Neural cell (in vitro differentiated cells): ENCODE results near the gene TMEM116. TPM values are rescaled to one million over a fixed set of nuclear protein-coding genes. Genes with fewer than 3 reads are reported as not detected.

Source experiments
- H2AFZ ChIP-seq: fragments of 200-600, 300-800 bp; sonication (generic), shearing (Covaris generic); 2 replicates; pipeline ENCODE4 v1.6.0; 2014; ENCODE audit warnings: low read depth, mild to moderate bottlenecking, antibody characterized with exemption, low read length, moderate library complexity
- H3F3A ChIP-seq: fragments of 200-600 bp; shearing (Covaris generic); 2 replicates; pipeline ENCODE4 v1.6.1; 2016; ENCODE audit warnings: mild to moderate bottlenecking, moderate library complexity, mixed read lengths, antibody characterized with exemption, low read length; ENCODE audit not compliant: insufficient read depth, poor library complexity, severe bottlenecking
- H3K27ac ChIP-seq: fragments of 200-600, 300-800 bp; sonication (generic), shearing (Covaris generic); 2 replicates; pipeline ENCODE4 v1.5.1; 2014; ENCODE audit warnings: mild to moderate bottlenecking, low read length, moderate library complexity
- H3K27me3 ChIP-seq: fragments of 300-800, 200-600 bp; sonication (generic), shearing (Covaris generic); 2 replicates; pipeline ENCODE4 v1.6.0; 2014; ENCODE audit warnings: mild to moderate bottlenecking, low read depth, low read length, moderate library complexity; ENCODE audit not compliant: insufficient read depth
- H3K36me3 ChIP-seq: fragments of 300-800, 200-600 bp; sonication (generic), shearing (Covaris generic); 2 replicates; pipeline ENCODE4 v1.5.1; 2014; ENCODE audit warnings: mild to moderate bottlenecking, antibody characterized with exemption, low read length, moderate library complexity; ENCODE audit not compliant: insufficient read depth
- H3K4me2 ChIP-seq: fragments of 300-800, 200-600 bp; sonication (generic), shearing (Covaris generic); 2 replicates; pipeline ENCODE4 v1.6.0; 2014; ENCODE audit warnings: mild to moderate bottlenecking, low read length
- H3K4me3 ChIP-seq: fragments of 300-800, 200-600 bp; sonication (generic), shearing (Covaris generic); 2 replicates; pipeline ENCODE4 v1.5.1; 2014; ENCODE audit warnings: mild to moderate bottlenecking, low read length, moderate library complexity
- H3K79me2 ChIP-seq: fragments of 200-600 bp; shearing (Covaris generic); replicated peaks from 2 replicates; pipeline ENCODE4 v1.6.0; 2014; ENCODE audit warnings: mild to moderate bottlenecking, low read length, moderate library complexity; ENCODE audit not compliant: insufficient read depth
- H3K9ac ChIP-seq: fragments of 300-800, 200-600 bp; sonication (generic), shearing (Covaris generic); 2 replicates; pipeline ENCODE4 v1.6.1; 2016; ENCODE audit warnings: mild to moderate bottlenecking, low read length, mixed read lengths
- H3K9me2 ChIP-seq: fragments of 200-600 bp; shearing (Covaris generic); 2 replicates; pipeline ENCODE4 v1.6.1; 2016; ENCODE audit warnings: mild to moderate bottlenecking, low read length, mixed read lengths; ENCODE audit not compliant: insufficient read depth
- H3K9me3 ChIP-seq: fragments of 200-600, 300-800 bp; sonication (generic), shearing (Covaris generic); 2 replicates; pipeline ENCODE4 v1.6.1; 2016; ENCODE audit warnings: mild to moderate bottlenecking, mixed run types, low read length, moderate library complexity, mixed read lengths
- H4K20me1 ChIP-seq: fragments of 200-600 bp; shearing (Covaris generic); 2 replicates; pipeline ENCODE4 v1.6.1; 2016; ENCODE audit warnings: mild to moderate bottlenecking, mixed run types; ENCODE audit not compliant: insufficient read depth
- EP300 ChIP-seq: fragments of 450-650 bp; conservative IDR thresholded peaks from 2 replicates; pipeline ENCODE4 v1.6.1; 2014; ENCODE audit warnings: antibody characterized with exemption, mild to moderate bottlenecking, moderate library complexity; ENCODE audit not compliant: poor library complexity, severe bottlenecking
- EZH2 ChIP-seq: fragments of 200-600, 300-800 bp; shearing (Covaris generic), sonication (generic); IDR thresholded peaks from 2 replicates; pipeline ENCODE4 v1.6.1; 2014; ENCODE audit warnings: antibody characterized with exemption, low read length, borderline replicate concordance, mild to moderate bottlenecking; ENCODE audit not compliant: insufficient read depth, poor library complexity, severe bottlenecking
- MXI1 ChIP-seq: fragments of 450-650 bp; conservative IDR thresholded peaks from 2 replicates; pipeline ENCODE4 v1.6.1; 2014; ENCODE audit warnings: antibody characterized with exemption, mild to moderate bottlenecking; ENCODE audit not compliant: poor library complexity, severe bottlenecking
- POLR2AphosphoS5 ChIP-seq: IDR thresholded peaks from 2 replicates; pipeline ENCODE4 v1.6.1; 2012
- RAD21 ChIP-seq: fragments of 450-650 bp; conservative IDR thresholded peaks from 2 replicates; pipeline ENCODE4 v1.6.1; 2014; ENCODE audit warnings: antibody characterized with exemption, mild to moderate bottlenecking, moderate library complexity
- SMC3 ChIP-seq: fragments of 450-650 bp; conservative IDR thresholded peaks from 2 replicates; pipeline ENCODE4 v1.6.1; 2014; ENCODE audit warnings: antibody characterized with exemption, mild to moderate bottlenecking, moderate library complexity; ENCODE audit not compliant: poor library complexity
- TAF1 ChIP-seq: IDR thresholded peaks from 2 replicates; pipeline ENCODE4 v1.6.1; 2012; ENCODE audit warnings: low read depth
- polyA plus RNA-seq: library from polyadenylated mRNA; depleted of rRNA; stranded (reverse); fragments of >200 nt; gene quantifications from 2 replicates; pipeline ENCODE4 v1.2.3, GENCODE V29; 2014
- TF ChIP-seq, protein P1 (sequence below): IDR thresholded peaks from 2 replicates; pipeline ENCODE4 v1.6.1; 2012; ENCODE audit warnings: borderline replicate concordance
- TF ChIP-seq, protein P2 (sequence below): fragments of 450-650 bp; IDR thresholded peaks from 2 replicates; pipeline ENCODE4 v1.5.1; 2014; ENCODE audit warnings: antibody characterized with exemption, mild to moderate bottlenecking, moderate library complexity; ENCODE audit not compliant: poor library complexity, severe bottlenecking

Gene TMEM116
- polyA plus RNA-seq, 1 donor from 2014 or later = 15.4 TPM

DNA sequence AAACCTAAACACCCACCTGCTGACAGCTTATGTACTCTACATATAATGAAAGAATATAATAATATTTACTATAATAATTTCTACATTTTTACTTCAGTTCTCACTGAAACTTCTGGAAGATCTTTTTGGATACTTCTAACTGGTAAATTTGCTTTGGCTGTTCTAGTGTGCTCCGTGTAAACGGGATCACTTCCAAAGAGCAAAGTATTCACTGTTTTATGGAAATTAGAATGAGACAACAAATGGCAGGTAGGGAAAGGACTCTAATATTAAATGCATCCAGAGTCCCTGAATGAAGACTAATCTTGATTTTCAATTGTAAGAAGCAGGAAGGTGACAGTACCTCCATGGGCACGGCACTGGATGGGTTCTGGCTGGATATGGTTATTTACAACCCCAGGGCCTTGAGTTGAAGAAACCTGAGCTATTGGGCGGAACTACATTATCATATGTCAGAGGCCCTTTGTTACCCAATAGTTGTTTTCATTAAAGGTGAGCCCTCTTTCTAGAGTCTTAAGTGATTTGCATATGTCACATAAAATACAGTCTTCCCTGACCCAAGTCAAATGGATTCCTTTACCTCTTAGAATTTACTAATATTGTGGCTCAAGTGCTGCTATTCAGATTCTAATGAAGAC is 10.9 kb upstream of the TMEM116 start:
- Histone ChIP-seq H3K9me3 (no peaks in the 10 kb centered on the region), H3K9me2 (no peaks in the 10 kb centered on the region), H2AFZ (no peak overlapping the region), H3K79me2 (peaks cover 6% of the 10 kb centered on the region), H3K36me3 (peaks cover 8% of the 10 kb centered on the region), H4K20me1 (peaks cover 3% of the 10 kb centered on the region), H3K4me2 (no peak overlapping the region), H3F3A (no peaks in the 10 kb centered on the region), H3K27ac (no peak overlapping the region), H3K9ac (no peak overlapping the region), H3K4me3 (no peak overlapping the region), H3K27me3 (no peaks in the 10 kb centered on the region)
- TF ChIP-seq, protein P1, sequence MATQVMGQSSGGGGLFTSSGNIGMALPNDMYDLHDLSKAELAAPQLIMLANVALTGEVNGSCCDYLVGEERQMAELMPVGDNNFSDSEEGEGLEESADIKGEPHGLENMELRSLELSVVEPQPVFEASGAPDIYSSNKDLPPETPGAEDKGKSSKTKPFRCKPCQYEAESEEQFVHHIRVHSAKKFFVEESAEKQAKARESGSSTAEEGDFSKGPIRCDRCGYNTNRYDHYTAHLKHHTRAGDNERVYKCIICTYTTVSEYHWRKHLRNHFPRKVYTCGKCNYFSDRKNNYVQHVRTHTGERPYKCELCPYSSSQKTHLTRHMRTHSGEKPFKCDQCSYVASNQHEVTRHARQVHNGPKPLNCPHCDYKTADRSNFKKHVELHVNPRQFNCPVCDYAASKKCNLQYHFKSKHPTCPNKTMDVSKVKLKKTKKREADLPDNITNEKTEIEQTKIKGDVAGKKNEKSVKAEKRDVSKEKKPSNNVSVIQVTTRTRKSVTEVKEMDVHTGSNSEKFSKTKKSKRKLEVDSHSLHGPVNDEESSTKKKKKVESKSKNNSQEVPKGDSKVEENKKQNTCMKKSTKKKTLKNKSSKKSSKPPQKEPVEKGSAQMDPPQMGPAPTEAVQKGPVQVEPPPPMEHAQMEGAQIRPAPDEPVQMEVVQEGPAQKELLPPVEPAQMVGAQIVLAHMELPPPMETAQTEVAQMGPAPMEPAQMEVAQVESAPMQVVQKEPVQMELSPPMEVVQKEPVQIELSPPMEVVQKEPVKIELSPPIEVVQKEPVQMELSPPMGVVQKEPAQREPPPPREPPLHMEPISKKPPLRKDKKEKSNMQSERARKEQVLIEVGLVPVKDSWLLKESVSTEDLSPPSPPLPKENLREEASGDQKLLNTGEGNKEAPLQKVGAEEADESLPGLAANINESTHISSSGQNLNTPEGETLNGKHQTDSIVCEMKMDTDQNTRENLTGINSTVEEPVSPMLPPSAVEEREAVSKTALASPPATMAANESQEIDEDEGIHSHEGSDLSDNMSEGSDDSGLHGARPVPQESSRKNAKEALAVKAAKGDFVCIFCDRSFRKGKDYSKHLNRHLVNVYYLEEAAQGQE = no peak
- TF ChIP-seq RAD21 (no peak), MXI1 (no peak), POLR2AphosphoS5 (no peak), EZH2 (no peak), EP300 (no peak), TAF1 (no peak), SMC3 (no peak)
- TF ChIP-seq, protein P2, sequence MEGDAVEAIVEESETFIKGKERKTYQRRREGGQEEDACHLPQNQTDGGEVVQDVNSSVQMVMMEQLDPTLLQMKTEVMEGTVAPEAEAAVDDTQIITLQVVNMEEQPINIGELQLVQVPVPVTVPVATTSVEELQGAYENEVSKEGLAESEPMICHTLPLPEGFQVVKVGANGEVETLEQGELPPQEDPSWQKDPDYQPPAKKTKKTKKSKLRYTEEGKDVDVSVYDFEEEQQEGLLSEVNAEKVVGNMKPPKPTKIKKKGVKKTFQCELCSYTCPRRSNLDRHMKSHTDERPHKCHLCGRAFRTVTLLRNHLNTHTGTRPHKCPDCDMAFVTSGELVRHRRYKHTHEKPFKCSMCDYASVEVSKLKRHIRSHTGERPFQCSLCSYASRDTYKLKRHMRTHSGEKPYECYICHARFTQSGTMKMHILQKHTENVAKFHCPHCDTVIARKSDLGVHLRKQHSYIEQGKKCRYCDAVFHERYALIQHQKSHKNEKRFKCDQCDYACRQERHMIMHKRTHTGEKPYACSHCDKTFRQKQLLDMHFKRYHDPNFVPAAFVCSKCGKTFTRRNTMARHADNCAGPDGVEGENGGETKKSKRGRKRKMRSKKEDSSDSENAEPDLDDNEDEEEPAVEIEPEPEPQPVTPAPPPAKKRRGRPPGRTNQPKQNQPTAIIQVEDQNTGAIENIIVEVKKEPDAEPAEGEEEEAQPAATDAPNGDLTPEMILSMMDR = no peak

DNA sequence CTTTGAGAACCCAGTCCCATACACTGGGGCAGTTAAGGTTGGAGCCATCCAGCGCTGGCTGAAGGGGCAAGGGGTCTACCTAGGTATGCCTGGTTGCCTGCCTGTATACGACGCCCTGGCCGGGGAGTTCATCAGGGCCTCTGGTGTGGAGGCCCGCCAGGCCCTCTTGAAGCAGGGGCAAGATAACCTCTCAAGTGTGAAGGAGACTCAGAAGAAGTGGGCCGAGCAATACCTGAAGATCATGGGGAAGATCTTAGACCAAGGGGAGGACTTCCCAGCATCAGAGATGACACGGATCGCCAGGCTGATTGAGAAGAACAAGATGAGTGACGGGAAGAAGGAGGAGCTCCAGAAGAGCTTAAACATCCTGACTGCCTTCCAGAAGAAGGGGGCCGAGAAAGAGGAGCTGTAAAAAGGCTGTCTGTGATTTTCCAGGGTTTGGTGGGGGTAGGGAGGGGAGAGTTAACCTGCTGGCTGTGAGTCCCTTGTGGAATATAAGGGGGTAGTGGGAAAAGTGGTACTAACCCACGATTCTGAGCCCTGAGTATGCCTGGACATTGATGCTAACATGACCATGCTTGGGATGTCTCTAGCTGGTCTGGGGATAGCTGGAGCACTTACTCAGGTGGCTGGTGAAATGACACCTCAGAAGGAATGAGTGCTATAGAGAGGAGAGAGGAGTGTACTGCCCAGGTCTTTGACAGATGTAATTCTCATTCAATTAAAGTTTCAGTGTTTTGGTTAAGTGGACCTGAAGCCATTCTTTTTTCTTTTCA is 9.5 kb upstream of the TMEM116 start:
- no peak overlapping the region for H2AFZ ChIP-seq
- no peak overlapping the region for H3K27ac ChIP-seq
- H3F3A ChIP-seq = no peaks in the 10 kb centered on the region
- H3K79me2 ChIP-seq = peaks cover 17% of the 10 kb centered on the region
- peaks cover 8% of the 10 kb centered on the region for H3K36me3 ChIP-seq
- TF ChIP-seq RAD21 (no peak), SMC3 (no peak), TAF1 (no peak), MXI1 (no peak), EP300 (no peak), EZH2 (no peak), POLR2AphosphoS5 (no peak)
- TF ChIP-seq, protein P2 = no peak
- TF ChIP-seq, protein P1 = no peak
- no peak overlapping the region for H3K9ac ChIP-seq
- H3K4me3 ChIP-seq = no peak overlapping the region
- no peaks in the 10 kb centered on the region for H3K9me3 ChIP-seq
- no peaks in the 10 kb centered on the region for H3K27me3 ChIP-seq
- H3K9me2 ChIP-seq = no peaks in the 10 kb centered on the region
- H4K20me1 ChIP-seq = peaks cover 3% of the 10 kb centered on the region
- H3K4me2 ChIP-seq = no peak overlapping the region
